HG03457 (cell line): ENCODE data around the gene ZSWIM3.

Experiments
- ATAC-seq: cut with Tn5 transposase; IDR thresholded peaks from one replicate; pipeline ENCODE4 v1.9.1; 2021; ENCODE audit warnings: moderate number of reproducible peaks; ENCODE audit not compliant: unreplicated experiment

The ZSWIM3 gene

DNA sequence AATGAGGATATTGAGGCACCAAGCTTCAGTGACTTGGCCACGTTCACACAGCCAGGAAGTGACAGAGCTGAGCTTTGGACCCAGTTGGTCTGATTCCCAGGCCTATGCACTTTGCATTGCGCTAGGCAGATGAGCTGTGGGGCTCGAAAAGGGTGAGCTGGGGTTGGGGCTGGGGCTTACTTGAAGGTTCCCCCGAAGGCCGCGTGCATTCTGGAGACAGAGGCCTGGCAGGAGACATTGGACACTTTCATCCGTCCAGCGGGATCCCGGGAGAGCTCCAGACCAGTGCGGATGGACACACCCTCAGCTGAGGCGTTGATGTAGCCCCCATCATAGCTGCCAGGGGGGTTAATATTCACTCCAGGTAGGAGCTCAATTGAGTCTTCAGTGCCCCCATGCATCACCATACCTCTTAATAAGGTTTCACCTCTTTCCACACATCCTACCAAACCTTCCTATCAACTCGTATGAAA is 52.0 kb downstream of the ZSWIM3 start:
- no peak for ATAC-seq

DNA sequence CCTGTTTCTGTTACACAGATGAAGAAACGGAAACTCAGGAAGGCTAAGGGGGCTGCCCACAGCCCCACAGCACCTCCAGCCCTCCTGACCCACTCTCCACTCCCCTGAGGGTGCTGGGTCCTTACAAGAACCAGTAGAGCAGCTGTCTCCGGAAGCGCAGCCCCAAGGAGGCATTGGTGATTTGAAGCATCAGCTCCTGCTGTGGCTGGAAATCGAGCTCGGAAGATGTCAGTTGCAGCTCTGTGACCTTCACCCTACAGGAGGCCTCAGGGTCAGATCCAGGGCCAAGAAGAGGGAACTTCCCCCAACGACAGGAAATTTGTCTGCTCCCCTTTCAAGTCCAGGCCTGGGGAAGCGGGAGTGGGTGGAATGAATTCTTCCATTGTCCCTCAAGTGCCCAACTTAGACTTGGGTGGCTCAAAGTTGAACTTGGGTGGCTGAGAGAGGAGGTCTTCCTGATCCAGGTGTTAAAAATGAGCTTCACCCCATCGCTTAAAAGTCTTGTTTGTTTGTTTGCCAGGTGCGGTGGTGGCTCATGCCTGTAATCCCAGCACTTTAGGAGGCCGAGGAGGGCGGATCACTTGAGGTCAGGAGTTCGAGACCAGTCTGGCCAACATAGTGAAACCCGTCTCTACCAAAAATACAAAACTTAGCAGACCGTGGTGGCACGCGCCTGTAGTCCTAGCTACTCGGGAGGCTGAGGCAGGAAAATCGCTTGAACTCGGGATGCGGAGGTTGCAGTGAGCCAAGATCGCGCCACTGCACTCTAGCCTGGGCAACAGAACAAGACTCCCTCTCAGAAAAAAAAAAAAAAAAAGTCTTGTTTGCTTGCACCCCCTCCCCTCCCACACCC is 52.6 kb downstream of the ZSWIM3 start:
- no peak for ATAC-seq

GRCh38 chr20:45910670-45911485 is 53.5 kb downstream of the ZSWIM3 start:
- ATAC-seq = peak; percentile 72

DNA sequence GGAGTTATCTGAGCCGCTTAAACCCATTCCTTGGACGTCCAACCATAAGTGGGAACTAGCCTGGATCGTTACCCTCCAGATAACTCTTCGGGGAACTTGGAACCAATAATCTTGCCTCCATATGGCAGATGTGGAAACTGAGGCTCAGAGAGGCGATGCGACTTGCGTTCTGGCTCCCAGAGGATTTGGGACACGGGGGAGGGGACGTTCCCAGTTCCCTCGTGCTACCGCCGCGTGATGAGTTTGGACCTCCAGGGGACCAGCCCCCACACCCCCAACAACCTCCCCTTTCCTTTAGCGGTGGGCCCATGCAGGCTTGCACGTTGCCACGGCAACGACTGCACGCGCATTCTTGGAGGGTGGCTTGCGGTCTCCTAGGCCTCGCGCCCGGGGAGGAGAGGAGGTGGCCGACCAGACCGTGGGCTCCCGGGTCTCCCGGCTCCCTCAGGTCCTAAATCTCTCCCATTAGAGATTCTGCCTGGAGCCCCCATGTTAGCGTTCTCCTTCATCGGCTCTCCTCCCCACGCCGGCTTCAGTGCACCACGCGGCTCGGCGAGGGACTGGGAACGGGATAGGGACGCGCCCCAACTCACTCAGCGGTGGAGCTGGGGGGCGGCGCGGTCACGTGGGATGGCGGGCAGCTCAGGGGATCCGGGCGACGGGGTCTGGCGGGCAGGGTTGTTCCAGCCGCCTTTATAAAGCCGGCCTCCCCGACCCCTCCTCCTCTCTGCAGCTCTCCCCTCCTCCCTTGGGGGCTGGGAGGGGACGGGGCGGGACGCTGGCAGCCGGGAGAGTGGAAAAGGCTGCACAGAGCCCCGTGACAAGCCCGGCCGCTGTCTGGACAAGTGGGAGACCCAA is 54.3 kb downstream of the ZSWIM3 start, which contains the start of gene PLTP:
PLTP (minus strand) TSS at position 670 of the 858 bp plus-strand sequence. CDS start 703 bp downstream, outside the sequence.
- ATAC-seq = no peak

DNA sequence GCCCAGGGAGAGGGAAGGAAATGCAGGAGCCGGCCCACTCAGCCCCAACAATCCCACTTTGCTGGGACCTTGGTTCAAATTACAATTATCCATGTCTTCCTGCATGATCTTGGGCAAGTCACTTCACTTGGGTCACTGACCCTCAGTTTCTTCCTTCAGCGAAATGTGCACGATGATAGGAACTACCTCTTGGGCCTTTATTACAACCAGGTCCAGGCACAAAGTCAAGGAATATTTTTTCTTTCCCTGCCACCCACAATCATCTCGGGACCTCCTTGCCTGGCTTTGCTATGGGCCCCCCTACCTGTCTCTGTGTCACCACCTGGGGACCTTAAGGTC is 54.9 kb downstream of the ZSWIM3 start:
- ATAC-seq = no peak

GRCh38 chr20:45913116-45913515 is 55.7 kb downstream of the ZSWIM3 start:
- no peak for ATAC-seq

DNA sequence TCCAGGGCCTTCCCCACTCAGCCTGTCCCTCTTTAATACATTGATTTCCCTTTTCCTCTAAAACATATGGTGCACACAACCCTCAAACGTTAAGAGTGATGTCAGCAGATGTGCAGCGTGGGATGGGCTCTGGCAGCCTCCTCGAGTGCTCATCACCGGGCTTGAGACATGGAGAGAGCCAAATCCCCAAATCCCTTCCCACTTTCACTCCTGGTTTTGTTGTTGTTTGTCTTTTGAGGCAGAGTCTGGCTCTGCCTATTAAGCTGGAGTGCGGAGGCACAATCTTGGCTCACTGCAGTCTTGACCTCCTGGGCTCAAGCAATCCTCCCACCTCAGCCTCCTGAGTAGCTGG is 60.4 kb downstream of the ZSWIM3 start:
- ATAC-seq = no peak

GRCh38 chr20:45918182-45918737 is 60.8 kb downstream of the ZSWIM3 start:
- no peak for ATAC-seq

GRCh38 chr20:45918779-45919537 is 61.5 kb downstream of the ZSWIM3 start:
- no peak for ATAC-seq

GRCh38 chr20:45919542-45920399 is 62.4 kb downstream of the ZSWIM3 start:
- ATAC-seq = no peak

DNA sequence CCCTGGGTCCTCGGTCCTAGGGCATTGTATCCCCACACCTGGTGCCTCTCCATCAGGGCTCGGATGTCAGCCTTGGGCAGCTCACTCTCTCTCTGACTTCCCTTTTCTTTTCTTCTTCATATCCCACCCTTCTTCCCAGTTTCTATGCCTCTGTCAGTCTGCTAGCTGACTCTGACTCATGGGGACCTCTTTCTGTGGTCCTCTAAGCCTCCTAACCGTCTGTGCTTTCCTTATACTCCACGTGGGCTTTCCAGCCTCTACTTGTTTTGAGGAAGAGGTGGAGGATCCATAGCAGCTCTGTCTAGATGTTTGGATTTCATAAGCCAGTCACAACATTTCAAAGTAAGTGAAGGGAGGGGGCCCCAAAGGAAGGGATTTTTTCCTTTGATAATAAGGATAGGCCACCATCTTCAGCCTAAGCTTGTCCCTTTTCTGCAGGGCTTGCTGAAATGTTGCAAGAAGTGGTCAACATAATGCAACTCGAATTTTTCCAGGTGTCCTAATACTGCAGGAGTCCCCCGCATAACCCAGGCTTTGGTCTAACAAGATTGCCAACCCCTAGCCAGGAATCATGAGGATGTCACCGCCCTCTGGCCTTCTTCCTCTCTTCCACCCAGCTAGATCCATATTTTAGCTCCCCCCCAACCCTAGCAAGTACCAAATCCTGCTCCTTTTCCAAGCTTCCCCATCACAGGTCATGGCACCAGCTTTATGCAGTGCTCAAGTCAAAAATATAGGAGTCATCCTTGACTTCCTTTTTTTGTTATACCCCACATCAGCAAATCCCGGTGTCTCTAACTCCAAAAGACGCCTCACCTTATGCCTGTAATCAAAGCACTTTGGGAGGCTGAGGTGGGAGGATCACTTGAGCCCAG is 63.3 kb downstream of the ZSWIM3 start:
- no peak for ATAC-seq

GRCh38 chr20:45921337-45922189 is 64.1 kb downstream of the ZSWIM3 start:
- no peak for ATAC-seq

- ATAC-seq = no peak
Observed at GRCh38 chr20:45924391-45925261, 67.2 kb downstream of the ZSWIM3 start.

GRCh38 chr20:45925821-45926506 is 68.5 kb downstream of the ZSWIM3 start:
- ATAC-seq = no peak

DNA sequence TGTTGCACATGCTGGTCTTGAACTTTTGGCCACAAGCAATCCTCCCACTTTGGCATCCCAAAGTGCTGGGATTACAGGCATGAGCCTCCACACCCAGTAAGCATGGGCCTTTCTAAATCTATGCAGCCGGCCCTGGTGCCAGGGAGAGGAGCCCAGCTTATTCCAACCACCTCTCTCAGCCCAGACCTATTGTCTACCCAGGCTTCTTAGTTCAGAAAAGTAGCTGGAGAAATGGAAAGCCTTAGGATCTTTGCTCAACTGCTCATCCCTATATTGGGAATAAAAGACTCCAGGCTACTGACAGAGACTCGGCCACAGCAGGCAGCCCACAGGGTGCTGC is 69.3 kb downstream of the ZSWIM3 start:
- no peak for ATAC-seq
